GM19438 (cell line): ENCODE results near the gene CRISP3.
"Not testable (repeated sequence)": the region's sequence is repeated elsewhere in the genome, so short reads cannot be mapped to it uniquely, and the experiment has no call there.

ENCODE experiments used
- ATAC-seq: cut with Tn5 transposase; IDR thresholded peaks from one replicate; pipeline ENCODE4 v1.9.1; 2021; ENCODE audit warnings: low read depth; ENCODE audit not compliant: unreplicated experiment

CRISP3 gene, protein sequence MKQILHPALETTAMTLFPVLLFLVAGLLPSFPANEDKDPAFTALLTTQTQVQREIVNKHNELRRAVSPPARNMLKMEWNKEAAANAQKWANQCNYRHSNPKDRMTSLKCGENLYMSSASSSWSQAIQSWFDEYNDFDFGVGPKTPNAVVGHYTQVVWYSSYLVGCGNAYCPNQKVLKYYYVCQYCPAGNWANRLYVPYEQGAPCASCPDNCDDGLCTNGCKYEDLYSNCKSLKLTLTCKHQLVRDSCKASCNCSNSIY

DNA sequence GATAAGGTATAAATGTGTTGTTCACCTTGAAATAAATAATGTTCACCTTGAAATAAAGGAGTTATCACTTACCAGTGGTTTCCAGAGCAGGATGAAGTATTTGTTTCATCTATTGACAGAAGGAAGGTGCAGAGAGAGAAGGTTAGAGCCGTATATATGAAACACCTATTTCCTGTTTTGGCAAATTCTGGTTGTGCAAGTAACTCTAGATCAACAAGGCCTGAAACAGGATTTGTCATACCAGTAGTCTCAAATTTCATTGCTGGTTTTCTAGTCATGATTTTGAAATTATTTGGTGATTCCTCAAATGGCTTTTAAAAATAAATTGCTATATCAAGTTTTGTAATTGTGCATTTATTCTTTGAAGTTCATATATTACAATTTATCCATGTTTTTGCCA lies at the start of gene CRISP3:
CRISP3 (minus strand) TSS at position 130 of the 400 bp plus-strand sequence; CDS start at position 109, 21 bp downstream.
- ATAC-seq, result peak; percentile 69

DNA sequence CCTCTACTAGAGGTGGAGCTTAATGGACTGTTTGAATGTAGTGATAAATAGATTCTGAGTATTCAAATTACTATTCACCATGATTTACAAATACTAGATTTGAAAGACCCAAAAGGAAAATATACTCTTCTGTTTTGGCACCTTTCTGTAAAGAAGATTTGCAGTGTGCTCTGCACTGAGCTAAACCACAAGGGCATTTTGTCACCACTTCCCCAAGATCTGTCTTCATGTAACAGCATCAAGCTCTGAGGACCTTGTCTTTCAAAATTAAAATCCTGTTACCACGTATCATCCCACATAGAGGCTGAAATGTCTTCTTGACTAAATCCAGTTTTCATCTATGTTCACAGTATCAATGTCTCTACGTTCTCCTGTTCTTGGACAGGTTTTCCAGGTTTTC lies 46.2 kb upstream of the CRISP3 start:
- ATAC-seq, result no peak

DNA sequence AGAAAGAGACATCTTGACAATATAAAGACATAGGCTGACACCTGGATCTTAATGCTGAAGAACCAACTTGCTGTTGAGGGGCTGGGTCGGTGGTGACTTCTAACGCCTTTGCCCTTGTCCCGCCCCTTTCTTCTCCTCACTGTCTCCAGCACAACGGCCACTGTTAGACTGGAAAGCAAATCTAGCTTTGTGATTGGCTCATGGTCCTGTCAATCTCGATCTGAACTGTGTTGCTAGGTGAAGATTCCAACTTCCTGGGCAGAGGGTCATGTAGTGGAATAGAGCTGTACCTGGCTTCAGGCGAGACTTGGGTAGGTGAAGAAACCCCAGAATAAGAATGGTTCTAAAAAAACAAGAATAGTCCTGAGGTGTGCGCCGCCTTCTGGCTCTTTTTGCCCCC lies 43.0 kb upstream of the CRISP3 start, which contains the start of gene PGK2:
PGK2 (minus strand) TSS at position 110 of the 400 bp plus-strand sequence; CDS start at position 12, 98 bp downstream.
- no peak for ATAC-seq

DNA sequence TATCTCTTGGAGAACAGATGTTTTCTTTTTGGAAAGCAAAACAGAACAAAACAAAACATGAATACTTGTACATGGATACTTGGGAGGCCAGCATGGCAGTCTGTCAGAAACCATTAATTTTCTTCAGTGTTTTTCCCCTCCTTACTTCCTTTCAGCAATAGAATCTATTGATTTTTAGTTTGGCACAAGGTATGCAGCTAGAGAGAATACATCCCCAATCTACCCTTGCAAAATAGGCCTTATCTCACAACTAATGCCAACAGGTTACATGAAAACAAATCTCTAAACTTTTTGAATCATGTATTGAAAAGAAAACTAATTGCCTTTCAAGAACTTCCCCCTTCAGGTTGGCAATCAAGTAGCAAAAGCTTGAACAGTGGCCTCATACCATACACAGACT lies 40.1 kb upstream of the CRISP3 start:
- no peak for ATAC-seq

DNA sequence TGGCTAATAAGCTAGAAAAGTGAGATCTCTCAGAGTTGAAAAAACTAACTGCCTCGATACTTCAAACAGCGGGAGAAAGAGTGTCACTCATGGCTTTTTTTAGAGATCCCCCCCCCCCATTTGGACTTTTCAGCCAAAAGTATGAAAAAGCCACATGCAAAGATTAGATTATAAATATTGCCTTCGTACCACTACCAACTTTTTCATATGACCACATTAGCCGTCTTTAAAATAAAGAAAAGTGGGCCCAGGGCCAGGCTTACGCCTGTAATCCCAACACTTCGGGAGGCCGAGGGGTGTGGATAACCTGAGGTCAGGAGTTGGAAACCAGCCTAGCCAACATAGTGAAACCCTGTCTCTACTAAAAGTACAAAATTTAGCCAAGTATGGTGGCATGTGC lies 38.5 kb upstream of the CRISP3 start:
- ATAC-seq, result no peak

DNA sequence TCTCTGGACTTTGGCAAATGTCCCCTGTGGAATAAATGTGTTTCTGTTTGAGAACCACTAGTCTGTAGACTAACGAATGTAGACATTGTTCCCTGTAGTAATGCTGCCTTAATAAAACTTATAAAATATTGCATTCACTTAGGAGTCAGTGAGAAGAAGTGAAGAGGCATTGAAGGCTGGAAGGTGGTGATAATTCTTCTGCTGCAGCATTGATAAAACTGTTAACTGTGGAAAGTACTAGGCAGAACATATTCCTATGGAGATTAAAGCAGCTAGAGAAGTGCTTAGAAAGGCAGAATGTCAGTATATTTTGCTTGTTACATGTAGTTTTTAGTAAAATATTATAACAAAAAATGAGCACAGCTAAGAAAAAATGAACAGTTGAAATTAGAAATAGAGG lies 38.1 kb upstream of the CRISP3 start:
- no peak for ATAC-seq

DNA sequence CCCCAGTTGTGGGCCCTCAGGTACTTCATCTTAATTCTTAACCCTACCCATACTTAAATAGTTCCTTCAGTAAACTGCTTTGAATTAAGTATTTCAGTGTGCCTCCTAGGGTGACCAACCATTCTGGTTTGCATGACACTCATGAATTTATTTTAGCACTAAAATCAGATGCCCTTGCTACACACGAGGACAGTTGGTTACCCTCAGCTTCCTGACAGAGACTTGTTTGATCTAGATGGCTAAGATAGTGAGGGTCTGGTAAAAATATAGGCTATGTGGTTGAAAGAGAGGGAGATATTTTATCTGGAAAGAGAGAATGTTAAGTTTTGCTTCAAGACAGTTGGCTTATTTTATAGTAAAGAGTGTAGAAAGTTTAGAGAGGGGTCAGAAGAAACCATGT lies 32.3 kb upstream of the CRISP3 start:
- no peak for ATAC-seq

DNA sequence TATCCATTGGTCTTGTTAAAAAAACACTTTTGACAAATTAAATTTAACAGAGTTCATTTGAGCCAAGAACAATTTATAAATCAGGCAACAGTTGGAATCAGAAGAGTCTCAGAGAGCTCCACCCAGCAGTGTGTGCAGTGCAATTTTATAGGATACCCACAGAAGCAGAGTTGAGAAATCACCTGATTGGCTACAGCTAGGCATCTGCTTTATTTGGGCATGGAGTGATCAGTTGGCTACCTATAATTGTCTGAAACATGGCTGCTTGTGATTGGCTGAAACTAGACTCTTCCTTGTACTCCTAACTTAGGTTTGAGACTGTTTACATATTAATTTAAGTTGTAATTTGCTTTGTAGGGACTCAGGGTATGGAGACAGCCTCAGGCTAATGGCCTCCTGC lies 30.9 kb upstream of the CRISP3 start:
- no peak for ATAC-seq

DNA sequence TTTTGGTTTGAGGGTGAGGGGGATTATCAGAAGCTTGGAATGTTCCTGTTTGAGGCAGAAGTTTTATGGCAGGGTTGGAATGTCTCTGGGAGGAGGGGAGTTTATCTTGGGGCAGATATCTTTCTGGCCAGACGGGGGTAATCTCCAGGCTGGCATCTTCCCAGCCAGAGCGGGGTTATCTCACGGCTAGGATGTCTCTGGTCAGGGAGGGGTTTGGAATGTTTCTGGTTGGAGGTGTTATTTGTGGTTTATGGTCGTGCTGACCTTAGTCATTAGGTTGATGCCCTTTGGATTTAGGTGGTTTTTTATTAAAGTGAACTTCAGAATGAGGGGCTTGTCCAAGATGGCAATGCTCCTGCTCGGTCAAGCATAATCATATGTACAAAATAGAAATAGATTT lies 28.1 kb upstream of the CRISP3 start:
- ATAC-seq, result no peak

DNA sequence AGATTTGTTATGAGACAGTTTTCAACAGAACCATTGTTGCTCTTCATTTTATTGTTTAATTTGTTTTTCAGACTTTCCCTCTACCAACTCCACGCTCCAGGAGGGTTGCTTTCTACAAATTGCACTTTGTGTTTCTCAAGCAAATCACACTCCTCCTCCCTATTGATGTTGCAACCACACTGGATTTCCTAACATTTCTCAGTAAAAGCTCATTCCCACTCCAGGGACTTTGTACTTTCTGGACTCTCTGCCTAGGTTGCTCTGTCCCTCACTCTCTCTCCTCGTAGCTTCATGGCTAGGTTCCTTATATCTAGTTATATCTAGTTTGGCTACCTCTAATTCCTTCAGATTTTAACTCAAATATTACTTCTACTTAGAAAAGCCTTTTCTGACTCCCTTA lies 22.6 kb upstream of the CRISP3 start:
- no peak for ATAC-seq

DNA sequence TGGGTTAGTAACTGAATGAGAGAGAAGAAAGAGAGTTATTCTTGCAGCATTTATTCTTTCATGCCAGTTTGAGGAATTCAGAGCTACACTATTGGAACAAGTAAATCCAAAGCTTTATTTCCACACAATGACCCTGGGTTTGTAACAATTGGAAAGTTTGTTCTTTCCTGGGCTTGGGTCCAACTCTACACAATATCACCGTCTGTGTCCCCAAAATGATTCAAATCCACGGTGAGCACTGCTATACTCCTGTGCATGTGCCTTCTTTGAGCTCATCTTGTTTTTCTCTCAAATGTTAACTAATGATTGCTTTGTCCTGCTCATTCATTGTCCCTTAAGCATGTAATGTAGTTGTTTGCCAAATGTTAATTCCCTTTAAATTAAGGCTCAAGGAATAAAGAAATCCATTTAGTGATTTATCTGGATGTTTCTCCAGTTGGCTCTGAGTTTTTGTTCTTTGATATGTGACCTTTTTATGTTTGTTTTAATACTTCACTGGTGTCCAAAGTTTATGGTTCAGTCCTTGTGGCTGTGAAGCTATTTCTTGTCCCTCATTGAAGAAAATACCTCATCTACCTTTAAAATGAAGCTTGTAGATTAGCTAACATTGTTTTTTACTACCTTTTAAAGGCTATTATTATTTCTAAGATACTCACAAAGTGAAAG lies 20.5 kb upstream of the CRISP3 start:
- no peak for ATAC-seq

DNA sequence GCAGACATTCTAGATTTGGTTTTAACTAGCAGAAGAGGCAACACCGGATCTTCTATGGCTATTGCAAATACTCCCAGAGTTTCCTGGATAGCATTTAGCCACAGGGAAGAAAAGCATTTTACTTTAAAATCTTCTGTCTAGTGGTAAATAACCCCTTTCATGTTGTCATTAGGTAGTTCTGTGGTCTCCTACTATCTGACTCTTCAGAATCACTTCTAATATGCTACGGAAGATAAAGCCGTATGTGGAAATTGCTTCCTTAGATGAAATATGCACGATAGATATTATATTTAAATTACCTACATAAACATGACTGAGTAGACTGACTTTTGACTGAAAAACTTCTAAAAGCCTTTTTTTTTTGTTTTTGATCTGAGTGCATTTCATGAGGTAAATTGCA lies 759 bp downstream of the CRISP3 start:
- no peak for ATAC-seq

DNA sequence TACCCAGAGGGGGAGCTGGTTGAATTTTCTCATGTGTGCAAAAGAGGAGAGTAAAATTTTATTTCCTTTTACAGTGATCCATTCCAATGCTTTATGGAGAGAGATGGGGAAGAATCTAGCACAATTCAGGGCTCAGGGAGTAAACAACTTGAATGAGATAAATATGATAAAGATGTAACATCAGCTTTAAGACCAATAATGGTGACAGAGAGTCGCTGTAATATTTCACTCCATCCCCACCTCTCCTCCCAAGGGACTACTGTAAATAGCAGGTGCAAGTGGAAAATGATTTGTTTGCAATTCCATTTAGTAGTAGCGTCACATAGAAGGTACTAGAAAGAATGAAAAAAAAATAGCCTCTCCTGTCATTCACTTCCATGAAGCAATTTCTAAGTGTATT lies 4.8 kb downstream of the CRISP3 start:
- ATAC-seq, result no peak

DNA sequence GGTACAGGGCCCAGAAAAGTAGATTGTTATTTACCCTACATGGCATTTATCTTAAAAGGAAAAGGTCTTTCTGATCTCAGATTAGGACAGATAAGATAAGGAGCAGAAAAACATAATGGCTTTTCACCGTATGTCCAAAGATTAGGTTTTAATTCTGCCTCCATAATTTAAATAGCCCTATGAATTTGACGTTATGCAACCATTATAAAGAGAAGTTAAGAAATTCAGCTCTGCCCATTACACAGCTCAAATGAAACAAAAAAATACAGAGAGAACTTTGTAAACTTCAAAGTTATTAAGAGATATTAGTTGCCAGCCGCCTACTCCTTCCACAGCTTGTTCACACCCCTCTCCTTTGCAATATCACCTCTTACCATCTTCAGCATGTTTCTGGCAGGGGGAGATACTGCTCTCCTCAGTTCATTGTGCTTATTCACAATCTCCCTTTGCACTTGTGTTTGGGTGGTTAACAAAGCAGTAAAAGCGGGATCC lies 8.1 kb downstream of the CRISP3 start:
- no peak for ATAC-seq

DNA sequence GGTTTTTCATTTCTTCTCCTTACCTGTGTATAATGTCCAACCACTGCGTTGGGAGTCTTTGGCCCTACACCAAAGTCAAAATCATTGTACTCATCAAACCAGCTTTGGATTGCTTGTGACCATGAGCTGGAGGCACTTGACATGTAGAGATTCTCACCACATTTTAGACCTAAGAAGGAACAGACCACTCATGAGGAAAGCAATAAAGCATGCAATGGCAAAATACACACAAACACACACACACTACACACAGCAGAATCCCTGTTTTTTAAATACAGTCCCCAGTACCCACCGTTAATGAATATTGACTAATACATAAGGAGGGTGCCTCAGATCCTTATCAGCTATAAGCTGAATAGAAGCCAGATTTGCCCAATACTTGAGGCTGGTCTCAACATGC lies 10.5 kb downstream of the CRISP3 start:
- no peak for ATAC-seq

DNA sequence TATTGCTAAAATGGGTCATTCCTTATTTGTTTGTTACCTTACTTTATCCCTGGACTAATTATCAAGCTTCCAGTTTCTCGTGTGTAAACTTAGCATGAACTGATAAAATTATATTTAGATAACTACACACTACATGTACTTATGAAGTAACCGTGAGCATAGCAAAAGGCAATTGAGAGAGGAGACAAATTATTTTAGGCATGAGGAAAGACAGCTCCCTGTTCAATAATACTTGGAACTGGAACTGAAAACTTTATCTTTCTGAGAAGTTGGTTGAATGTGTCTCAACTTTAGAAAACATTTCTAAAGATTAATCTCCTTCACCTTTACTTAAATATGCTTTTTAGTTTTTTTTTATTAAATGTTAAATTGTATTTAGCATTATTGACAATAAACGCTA lies 11.4 kb downstream of the CRISP3 start:
- ATAC-seq, result no peak

DNA sequence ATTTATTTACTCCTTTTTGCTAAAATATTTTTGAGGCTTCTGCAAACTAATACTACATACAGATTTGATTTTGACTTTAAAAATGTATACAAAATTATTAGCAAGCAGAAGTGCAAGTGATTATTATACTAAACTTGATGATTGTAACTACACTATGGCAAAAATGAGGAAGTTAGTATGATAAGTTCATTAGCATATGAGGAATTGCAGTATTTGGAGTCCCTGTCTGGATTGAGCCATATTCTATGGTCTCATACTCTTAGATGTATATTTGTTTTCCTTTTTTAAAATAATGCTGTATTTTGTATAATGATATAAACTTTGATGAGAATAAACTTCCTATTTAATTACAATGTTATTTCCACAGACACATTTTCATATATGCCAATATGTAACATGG lies 13.9 kb downstream of the CRISP3 start:
- no peak for ATAC-seq

DNA sequence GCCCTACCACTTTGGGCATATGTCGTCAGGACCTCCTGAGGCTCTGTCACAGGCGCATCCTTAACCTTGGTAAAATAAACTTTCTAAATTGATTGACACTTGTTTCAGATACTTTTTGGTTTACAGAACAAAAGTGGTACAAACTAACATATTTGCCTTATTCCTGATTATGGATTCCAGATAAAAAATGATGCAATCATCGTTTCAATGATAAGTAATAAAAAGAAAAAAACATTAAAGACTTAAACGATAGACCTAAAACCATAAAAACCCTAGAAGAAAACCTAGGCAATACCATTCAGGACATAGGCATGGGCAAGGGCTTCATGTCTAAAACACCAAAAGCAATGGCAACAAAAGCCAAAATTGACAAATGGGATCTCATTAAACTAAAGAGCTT lies 20.3 kb downstream of the CRISP3 start:
- ATAC-seq, result not testable (repeated sequence)

DNA sequence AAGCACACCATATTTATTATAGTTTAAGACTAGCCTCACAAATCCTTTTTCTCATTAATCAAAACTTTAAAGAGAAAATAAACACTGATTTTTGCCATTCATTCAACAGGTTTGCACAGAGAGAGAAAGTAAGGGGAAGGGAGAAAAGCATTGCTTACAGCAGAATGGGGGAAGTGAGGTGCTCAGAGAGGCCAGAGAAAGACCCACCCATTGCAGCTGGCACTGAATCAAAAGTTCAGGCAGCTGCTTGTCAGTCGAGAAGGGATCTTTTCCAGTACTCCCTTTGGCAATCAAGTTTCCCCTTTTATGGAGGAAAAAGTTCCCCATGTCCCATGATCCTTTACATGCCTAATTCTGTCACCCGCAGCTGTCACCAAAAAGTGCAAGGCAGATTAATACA lies 22.9 kb downstream of the CRISP3 start:
- no peak for ATAC-seq

DNA sequence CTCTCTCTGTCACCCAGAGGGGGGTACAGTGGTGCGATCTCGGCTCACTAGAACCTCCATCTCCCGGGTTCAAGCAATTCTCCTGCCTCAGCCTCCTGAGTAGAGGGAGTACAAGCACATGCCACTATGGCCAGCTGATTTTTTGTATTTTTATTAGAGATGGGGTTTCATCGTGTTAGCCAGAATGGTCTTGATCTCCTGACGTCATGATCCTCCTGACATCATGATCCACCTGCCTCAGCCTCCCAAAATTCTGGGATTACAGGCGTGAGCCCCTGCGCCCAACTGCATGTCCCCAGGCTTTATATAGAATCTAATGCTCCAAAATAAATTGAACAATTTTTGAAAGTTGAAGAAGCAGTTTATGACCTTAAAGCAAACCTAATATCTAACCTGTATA lies 23.8 kb downstream of the CRISP3 start:
- ATAC-seq, result no peak

DNA sequence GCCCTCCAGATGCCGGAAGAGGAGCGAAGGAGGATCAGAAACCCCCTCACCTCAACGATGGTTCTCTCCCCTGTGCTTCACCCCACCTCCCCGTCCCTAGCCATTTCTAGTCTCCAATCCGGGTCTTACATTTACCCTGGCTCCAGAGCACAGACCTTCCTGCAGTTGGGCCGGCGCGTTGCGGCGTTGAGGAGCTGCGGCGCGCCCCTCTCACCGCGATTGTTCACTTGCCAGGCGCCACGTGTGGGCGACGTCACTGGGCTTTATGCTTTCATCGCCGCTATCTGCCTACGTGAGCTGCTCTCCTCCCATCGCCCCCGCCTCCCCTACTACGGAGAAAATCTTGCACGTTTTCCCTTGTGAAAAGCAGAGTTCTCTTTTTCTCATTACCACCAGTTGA lies 30.8 kb downstream of the CRISP3 start, which contains the start of gene CRISP2:
CRISP2 (minus strand) TSS at position 198 of the 400 bp plus-strand sequence. CDS start 4,347 bp downstream, outside the sequence.
- no peak for ATAC-seq

DNA sequence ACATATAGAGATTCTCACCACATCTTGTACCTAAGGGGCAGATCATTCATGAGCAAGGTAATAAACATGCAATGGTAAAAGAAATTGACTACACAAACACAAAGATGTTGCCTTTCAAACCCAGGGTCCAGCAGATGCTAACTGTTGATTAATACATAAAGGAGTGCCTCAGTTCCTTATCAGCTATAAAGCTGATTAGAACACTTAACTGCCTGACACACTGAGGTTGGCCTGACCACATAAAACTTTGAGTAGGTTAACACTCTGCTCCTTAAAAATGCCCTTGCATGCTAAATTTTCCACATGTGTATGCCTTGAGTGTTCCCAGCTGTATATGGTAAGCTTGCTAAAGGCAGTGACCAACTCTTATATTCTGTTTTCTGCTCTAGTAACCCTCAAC lies 45.7 kb downstream of the CRISP3 start:
- no peak for ATAC-seq
